SH-SY5Y (cell line): ENCODE measurements around the gene MICAL2.

ENCODE experiments used
- GATA2 ChIP-seq: IDR thresholded peaks from 2 replicates; pipeline ENCODE4 v1.6.1; 2011; ENCODE audit warnings: mild to moderate bottlenecking, low read depth, low read length
- GATA3 ChIP-seq: IDR thresholded peaks from 2 replicates; pipeline ENCODE4 v1.6.1; 2011; ENCODE audit warnings: low read depth, mild to moderate bottlenecking, low read length, moderate library complexity

DNA sequence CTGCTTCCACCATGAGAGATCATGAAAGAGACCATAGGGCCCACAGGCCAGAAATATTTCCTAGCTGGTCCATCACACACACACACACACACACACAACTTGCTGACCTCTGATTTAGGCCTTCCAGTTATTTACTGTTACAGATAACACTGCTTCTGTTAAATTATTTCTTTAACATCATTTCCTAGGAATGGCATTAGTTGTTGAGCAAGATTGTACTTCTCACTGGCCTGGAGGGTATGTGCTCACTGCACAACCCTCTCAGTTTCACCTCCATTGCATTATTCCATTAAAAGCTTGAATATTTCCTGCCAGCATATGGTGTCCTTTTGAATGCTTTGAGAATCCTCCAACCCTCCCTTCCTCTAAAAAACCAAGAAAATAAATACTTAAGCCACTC lies 104.4 kb downstream of the MICAL2 start:
- TF ChIP-seq GATA2 = no peak
- no peak for TF ChIP-seq GATA3
